Thyroid gland (tissue), 4 donors: Measurements from ENCODE around the gene NPDC1.

Source experiments
- POLR2A ChIP-seq, 2 donors: fragments of 450-650 bp; IDR thresholded peaks; one replicate each; pipeline ENCODE4 v1.6.1; 2017; ENCODE audit warnings: antibody characterized with exemption in 2 of 2, mild to moderate bottlenecking in 2 of 2, moderate library complexity in 1 of 2
- TF ChIP-seq, protein P1 (sequence below), 6 experiments: fragments of 200-600 bp in 3 of 6; fragments of 450-650 bp in 3 of 6; sonication (generic) in 3 of 6; IDR thresholded peaks; one replicate each; pipeline ENCODE4 v1.5.1; 2016 to 2019; ENCODE audit warnings: antibody characterized with exemption in 6 of 6, mild to moderate bottlenecking in 2 of 6, inconsistent platforms in 1 of 6, moderate library complexity in 1 of 6

- TF ChIP-seq POLR2A (IDR thresholded peaks at IDR 0.05), result no peak
- TF ChIP-seq, protein P1, sequence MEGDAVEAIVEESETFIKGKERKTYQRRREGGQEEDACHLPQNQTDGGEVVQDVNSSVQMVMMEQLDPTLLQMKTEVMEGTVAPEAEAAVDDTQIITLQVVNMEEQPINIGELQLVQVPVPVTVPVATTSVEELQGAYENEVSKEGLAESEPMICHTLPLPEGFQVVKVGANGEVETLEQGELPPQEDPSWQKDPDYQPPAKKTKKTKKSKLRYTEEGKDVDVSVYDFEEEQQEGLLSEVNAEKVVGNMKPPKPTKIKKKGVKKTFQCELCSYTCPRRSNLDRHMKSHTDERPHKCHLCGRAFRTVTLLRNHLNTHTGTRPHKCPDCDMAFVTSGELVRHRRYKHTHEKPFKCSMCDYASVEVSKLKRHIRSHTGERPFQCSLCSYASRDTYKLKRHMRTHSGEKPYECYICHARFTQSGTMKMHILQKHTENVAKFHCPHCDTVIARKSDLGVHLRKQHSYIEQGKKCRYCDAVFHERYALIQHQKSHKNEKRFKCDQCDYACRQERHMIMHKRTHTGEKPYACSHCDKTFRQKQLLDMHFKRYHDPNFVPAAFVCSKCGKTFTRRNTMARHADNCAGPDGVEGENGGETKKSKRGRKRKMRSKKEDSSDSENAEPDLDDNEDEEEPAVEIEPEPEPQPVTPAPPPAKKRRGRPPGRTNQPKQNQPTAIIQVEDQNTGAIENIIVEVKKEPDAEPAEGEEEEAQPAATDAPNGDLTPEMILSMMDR (IDR thresholded peaks at IDR 0.05), result no peak
Observed at GRCh38 chr9:137077758-137078693, 32.0 kb upstream of the NPDC1 start.
